ENCODE results near the gene DAGLA.

DNA sequence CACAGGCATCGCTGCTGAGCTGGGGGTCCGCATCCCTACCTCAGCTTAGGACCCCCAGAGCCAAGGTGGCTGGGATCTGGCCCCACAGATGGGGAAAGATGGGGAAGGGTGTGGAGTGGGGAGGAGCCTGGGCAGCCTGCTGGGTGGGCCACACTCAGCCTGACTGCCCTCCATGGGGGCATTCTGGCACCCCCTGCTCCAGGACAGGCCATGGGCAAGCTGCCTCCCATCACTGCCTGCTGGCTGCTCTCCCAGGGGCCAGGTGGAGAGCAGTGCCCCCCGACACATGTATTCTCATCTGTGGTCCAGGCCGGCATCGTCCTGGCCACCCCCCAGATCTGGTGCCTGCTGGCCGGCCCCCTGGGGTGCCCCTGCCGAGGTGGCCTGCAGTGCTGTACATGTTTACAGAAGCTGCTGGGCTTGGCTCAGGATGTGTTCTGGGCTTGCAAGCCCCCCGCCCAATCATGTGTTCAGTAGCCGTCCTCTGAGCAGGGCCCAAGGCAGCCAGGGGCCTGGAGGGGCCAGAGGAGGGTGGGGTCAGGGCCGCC lies 64.5 kb downstream of the DAGLA start:
- TF ChIP-seq, protein P1, sequence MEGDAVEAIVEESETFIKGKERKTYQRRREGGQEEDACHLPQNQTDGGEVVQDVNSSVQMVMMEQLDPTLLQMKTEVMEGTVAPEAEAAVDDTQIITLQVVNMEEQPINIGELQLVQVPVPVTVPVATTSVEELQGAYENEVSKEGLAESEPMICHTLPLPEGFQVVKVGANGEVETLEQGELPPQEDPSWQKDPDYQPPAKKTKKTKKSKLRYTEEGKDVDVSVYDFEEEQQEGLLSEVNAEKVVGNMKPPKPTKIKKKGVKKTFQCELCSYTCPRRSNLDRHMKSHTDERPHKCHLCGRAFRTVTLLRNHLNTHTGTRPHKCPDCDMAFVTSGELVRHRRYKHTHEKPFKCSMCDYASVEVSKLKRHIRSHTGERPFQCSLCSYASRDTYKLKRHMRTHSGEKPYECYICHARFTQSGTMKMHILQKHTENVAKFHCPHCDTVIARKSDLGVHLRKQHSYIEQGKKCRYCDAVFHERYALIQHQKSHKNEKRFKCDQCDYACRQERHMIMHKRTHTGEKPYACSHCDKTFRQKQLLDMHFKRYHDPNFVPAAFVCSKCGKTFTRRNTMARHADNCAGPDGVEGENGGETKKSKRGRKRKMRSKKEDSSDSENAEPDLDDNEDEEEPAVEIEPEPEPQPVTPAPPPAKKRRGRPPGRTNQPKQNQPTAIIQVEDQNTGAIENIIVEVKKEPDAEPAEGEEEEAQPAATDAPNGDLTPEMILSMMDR (conservative IDR thresholded peaks at IDR 0.05) = no peak
- no peak for TF ChIP-seq ZFX (IDR thresholded peaks at IDR 0.05)
